Cortex of kidney (tissue), 1 donor: ENCODE results near the gene MT1G.

ENCODE experiments used
- DNase-seq: peaks from one replicate; lab custom pipeline; 2025; lab: John Stamatoyannopoulos, UW

Gene MT1G

GRCh38 chr16:56617212-56618085 is 50.4 kb downstream of the MT1G start:
- no peak for DNase-seq
